ENCODE data around the gene SACS.

DNA sequence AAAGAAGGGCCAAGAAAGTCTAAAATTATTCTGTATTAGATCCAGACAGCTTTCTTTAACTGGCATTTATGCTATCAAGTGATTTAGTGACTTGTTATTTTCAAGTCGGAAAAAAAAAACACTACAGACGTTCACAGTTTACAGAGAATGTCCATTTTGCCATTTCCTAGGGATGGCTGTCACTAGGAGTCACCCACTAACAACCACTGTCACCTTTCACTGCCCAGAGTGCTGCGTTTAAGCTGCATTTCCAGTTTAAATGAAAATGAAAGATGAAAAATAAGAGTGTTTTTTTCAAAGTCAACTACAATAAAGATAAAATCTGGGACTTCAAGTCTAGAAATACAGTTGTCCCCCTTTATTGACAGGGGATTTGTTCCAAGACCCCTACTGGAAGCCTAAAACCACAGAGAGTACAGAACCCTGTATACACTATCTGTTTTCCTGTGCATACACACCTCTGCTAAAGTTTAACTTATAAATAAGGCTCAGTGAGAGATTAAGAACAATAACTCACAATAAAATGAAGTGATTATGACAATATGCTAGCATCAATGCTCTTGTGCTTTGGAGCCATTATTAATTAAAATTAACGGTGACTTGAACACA, 112.5 kb downstream of the SACS start:
- TF ChIP-seq, protein P1, sequence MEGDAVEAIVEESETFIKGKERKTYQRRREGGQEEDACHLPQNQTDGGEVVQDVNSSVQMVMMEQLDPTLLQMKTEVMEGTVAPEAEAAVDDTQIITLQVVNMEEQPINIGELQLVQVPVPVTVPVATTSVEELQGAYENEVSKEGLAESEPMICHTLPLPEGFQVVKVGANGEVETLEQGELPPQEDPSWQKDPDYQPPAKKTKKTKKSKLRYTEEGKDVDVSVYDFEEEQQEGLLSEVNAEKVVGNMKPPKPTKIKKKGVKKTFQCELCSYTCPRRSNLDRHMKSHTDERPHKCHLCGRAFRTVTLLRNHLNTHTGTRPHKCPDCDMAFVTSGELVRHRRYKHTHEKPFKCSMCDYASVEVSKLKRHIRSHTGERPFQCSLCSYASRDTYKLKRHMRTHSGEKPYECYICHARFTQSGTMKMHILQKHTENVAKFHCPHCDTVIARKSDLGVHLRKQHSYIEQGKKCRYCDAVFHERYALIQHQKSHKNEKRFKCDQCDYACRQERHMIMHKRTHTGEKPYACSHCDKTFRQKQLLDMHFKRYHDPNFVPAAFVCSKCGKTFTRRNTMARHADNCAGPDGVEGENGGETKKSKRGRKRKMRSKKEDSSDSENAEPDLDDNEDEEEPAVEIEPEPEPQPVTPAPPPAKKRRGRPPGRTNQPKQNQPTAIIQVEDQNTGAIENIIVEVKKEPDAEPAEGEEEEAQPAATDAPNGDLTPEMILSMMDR (IDR thresholded peaks at IDR 0.05) = no peak
- TF ChIP-seq POLR2AphosphoS5 (IDR thresholded peaks at IDR 0.05) = no peak
- TF ChIP-seq POLR2A (IDR thresholded peaks at IDR 0.05) = no peak
- TF ChIP-seq EP300 (IDR thresholded peaks at IDR 0.05) = no peak

All from sigmoid colon (tissue), 4 donors.